ENCODE measurements around the gene PYGO2. TPM values are rescaled to one million over a fixed set of nuclear protein-coding genes. Genes with fewer than 3 reads are reported as not detected.

Gene PYGO2
- total and polyA plus RNA-seq, 2 of the 8 experiments (the other 6 are each of a cell fraction or from before 2014, with no cell fraction given), result 31.0 to 31.6 TPM

DNA sequence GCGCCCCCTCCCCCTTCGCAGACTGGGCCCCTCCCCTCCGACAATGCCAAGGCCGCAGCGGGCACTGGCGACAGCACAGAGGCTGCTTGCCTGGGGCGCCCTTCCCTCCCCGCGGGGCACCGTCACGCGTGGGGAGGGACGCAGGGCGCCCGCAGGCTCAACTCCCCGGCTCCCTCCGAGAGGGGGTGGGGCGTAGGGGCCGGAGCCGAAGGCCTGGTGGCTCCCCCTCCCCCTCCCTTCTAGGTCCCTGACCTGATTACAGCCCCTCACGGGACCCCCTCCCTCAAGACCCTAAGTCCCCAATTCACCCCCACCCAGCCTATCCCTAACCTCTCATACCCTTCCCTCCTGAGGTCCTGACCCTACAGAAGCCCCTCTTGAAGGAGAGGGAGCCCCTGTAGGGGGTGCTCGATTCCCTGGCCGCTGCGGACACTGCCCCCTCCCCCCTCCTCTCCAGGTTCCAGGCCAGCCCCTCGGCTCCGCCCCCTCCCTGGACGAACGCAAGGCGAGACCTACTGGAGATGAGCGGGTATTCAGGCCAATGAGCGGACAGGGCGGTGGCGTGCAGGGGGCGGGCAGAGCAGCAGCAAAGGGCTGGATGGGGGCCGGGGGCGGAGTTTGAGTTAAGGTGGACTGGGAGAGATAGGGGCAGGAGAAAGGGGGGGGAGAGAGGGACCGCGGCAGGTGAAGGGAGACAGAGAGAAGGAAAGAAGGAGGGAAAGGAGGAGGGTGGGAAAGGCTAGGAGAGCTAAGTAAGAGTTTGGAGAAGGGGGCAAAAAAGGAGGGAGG is 40.3 kb upstream of the PYGO2 start (continued):
- TF ChIP-seq SRF (IDR thresholded peaks at IDR 0.05; ENCODE audit: low read depth, low read length) (no peak), RAD21 (IDR thresholded peaks at IDR 0.05 in 1 of 2, conservative IDR thresholded peaks at IDR 0.05 in 1 of 2; ENCODE audit: low read depth in 2 of 2, low read length in 2 of 2) (peak; percentile 0 to 42; a peak in 3 of 4 replicates), SIX5 (IDR thresholded peaks at IDR 0.05; ENCODE audit: low read depth, low read length) (no peak), RBBP5 (IDR thresholded peaks at IDR 0.05; ENCODE audit: borderline replicate concordance, low read depth, low read length) (no peak), EGR1 (IDR thresholded peaks at IDR 0.05; ENCODE audit: borderline replicate concordance, low read depth, low read length) (peak; percentile 21), CREB1 (IDR thresholded peaks at IDR 0.05) (peak; percentile 62; the same call in 1 of the 2 replicates), CBX5 (IDR thresholded peaks at IDR 0.05; ENCODE audit: low read depth, low read length) (no peak), GABPA (IDR thresholded peaks at IDR 0.05; ENCODE audit: borderline replicate concordance, insufficient read depth, low read length) (no peak), TAF7 (optimal IDR thresholded peaks at IDR 0.05; ENCODE audit: borderline replicate concordance, low read depth, low read length) (no peak), SP2 (IDR thresholded peaks at IDR 0.05; ENCODE audit: low read length) (peak; percentile 56), BRCA1 (IDR thresholded peaks at IDR 0.05; ENCODE audit: low read depth, low read length) (no peak), TBP (IDR thresholded peaks at IDR 0.05; ENCODE audit: low read depth, low read length) (no peak), POLR2AphosphoS5 (IDR thresholded peaks at IDR 0.05; ENCODE audit: low read depth, low read length) (no peak), CHD1 (IDR thresholded peaks at IDR 0.05; ENCODE audit: low read depth, low read length) (no peak), TAF1 (IDR thresholded peaks at IDR 0.05; ENCODE audit: low read depth, low read length) (no peak), EZH2 (IDR thresholded peaks at IDR 0.05; ENCODE audit: low read depth, low read length, severe bottlenecking) (no peak)
- TF ChIP-seq, protein P1, sequence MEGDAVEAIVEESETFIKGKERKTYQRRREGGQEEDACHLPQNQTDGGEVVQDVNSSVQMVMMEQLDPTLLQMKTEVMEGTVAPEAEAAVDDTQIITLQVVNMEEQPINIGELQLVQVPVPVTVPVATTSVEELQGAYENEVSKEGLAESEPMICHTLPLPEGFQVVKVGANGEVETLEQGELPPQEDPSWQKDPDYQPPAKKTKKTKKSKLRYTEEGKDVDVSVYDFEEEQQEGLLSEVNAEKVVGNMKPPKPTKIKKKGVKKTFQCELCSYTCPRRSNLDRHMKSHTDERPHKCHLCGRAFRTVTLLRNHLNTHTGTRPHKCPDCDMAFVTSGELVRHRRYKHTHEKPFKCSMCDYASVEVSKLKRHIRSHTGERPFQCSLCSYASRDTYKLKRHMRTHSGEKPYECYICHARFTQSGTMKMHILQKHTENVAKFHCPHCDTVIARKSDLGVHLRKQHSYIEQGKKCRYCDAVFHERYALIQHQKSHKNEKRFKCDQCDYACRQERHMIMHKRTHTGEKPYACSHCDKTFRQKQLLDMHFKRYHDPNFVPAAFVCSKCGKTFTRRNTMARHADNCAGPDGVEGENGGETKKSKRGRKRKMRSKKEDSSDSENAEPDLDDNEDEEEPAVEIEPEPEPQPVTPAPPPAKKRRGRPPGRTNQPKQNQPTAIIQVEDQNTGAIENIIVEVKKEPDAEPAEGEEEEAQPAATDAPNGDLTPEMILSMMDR (IDR thresholded peaks at IDR 0.05; ENCODE audit: control extremely low read depth in 1 of 3, insufficient read depth in 1 of 3, low read depth in 1 of 3, low read length in 3 of 3), result peak in 2 of 3 experiments; percentile 20 to 29; a peak in 2 of 4 replicates
- TF ChIP-seq, protein P2, sequence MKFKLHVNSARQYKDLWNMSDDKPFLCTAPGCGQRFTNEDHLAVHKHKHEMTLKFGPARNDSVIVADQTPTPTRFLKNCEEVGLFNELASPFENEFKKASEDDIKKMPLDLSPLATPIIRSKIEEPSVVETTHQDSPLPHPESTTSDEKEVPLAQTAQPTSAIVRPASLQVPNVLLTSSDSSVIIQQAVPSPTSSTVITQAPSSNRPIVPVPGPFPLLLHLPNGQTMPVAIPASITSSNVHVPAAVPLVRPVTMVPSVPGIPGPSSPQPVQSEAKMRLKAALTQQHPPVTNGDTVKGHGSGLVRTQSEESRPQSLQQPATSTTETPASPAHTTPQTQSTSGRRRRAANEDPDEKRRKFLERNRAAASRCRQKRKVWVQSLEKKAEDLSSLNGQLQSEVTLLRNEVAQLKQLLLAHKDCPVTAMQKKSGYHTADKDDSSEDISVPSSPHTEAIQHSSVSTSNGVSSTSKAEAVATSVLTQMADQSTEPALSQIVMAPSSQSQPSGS (IDR thresholded peaks at IDR 0.05; ENCODE audit: low read length), result no peak
- TF ChIP-seq, protein P3, sequence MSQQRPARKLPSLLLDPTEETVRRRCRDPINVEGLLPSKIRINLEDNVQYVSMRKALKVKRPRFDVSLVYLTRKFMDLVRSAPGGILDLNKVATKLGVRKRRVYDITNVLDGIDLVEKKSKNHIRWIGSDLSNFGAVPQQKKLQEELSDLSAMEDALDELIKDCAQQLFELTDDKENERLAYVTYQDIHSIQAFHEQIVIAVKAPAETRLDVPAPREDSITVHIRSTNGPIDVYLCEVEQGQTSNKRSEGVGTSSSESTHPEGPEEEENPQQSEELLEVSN (IDR thresholded peaks at IDR 0.05), result no peak

All from H1 (cell line).